GM12872 (cell line): Measurements from ENCODE around the gene IL4R.
A peak's percentile ranks its signal among the peaks of the same experiment; 100 is the strongest.

Experiments
- CTCF ChIP-seq: IDR thresholded peaks from 3 replicates; pipeline ENCODE4 v1.5.1; 2011; ENCODE audit warnings: low read depth, mild to moderate bottlenecking, low read length, moderate library complexity; ENCODE audit not compliant: insufficient read depth

IL4R gene

GRCh38 chr16:27374804-27375425 lies 61.1 kb downstream of the IL4R start:
- TF ChIP-seq CTCF: peak; percentile 63

GRCh38 chr16:27377666-27378485 lies 64.1 kb downstream of the IL4R start:
- no peak for TF ChIP-seq CTCF

GRCh38 chr16:27378871-27379481 lies 65.2 kb downstream of the IL4R start:
- TF ChIP-seq CTCF: no peak

- no peak for TF ChIP-seq CTCF
Measured at GRCh38 chr16:27379919-27380318, 66.1 kb downstream of the IL4R start.

GRCh38 chr16:27381236-27381635 lies 67.5 kb downstream of the IL4R start:
- TF ChIP-seq CTCF: no peak

- no peak for TF ChIP-seq CTCF
Measured at GRCh38 chr16:27381974-27382855, 68.4 kb downstream of the IL4R start.
